ACC112 (cell line): ENCODE measurements around the gene EVC.
A peak's percentile ranks its signal among the peaks of the same experiment; 100 is the strongest.

Source experiments
- H2AFZ ChIP-seq: fragments of 200-600 bp; sonication (generic); one replicate; pipeline ENCODE4 v1.6.0; 2017; ENCODE audit warnings: antibody characterized with exemption, low read length; ENCODE audit not compliant: unreplicated experiment
- H3K27ac ChIP-seq: fragments of 200-600 bp; sonication (generic); 2 replicates; pipeline ENCODE4 v1.5.1; 2014; ENCODE audit warnings: low read depth, mild to moderate bottlenecking, antibody characterized with exemption, low read length, moderate library complexity
- H3K27me3 ChIP-seq: fragments of 200-600 bp; sonication (generic); 2 replicates; pipeline ENCODE4 v1.6.1; 2014; ENCODE audit warnings: mild to moderate bottlenecking, antibody characterized with exemption, low read length, moderate library complexity, mixed read lengths; ENCODE audit not compliant: insufficient read depth
- H3K36me3 ChIP-seq: fragments of 200-600 bp; sonication (generic); 2 replicates; pipeline ENCODE4 v1.6.1; 2016; ENCODE audit warnings: mild to moderate bottlenecking, antibody characterized with exemption, low read length, moderate library complexity, mixed read lengths; ENCODE audit not compliant: insufficient read depth
- H3K4me1 ChIP-seq: fragments of 200-600 bp; sonication (generic); one replicate; pipeline ENCODE4 v1.6.1; 2016; ENCODE audit warnings: low read length, mixed read lengths; ENCODE audit not compliant: insufficient read depth, unreplicated experiment, control insufficient read depth
- H3K4me3 ChIP-seq: fragments of 200-600 bp; sonication (generic); 2 replicates; pipeline ENCODE4 v1.5.1; 2014; ENCODE audit warnings: mild to moderate bottlenecking, low read depth, low read length
- H3K79me2 ChIP-seq: fragments of 200-600 bp; sonication (generic); one replicate; pipeline ENCODE4 v1.6.0; 2016; ENCODE audit warnings: low read length; ENCODE audit not compliant: control insufficient read depth, unreplicated experiment, insufficient read depth

EVC gene

DNA sequence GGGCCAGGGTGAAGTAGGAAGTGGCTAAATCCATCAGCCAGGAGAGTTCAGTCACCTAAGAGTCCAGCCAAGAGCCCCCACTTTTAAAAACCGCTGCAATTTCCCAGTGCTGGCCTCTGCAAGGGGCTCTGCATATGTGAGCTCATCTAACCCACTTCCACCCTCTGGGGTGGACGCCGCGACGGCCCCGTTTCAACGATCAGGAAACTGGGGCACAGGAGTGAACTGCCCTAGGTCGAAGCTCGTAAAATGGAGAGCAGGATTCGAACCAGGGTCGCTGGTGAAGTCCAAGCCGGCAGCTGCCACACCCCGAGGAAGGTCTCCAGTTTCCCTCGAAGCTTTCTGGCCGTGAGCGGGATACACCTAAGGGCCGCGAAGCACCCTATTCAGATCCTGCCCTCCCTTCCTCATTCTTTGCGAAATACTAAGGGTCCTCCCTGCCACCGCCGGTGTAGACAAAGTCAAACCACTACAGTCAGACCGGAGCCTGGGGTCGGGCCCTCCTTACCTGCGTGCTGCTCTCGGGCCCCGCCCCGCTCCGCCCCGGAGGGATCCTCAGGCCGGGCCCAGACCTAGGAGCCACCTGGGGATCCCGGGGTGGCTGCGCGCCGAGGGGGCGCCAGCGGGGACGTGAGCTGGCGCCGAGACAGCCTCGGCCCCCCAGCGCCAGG lies 3.1 kb upstream of the EVC start:
- Histone ChIP-seq H3K4me1 (peaks cover 43% of the 10 kb centered on the region), H3K27me3 (no peaks in the 10 kb centered on the region), H3K4me3 (peak overlapping the region; percentile 96), H3K27ac (peak overlapping the region; percentile 52; the same call in 1 of the 2 replicates), H3K79me2 (peaks cover 46% of the 10 kb centered on the region), H3K36me3 (peaks cover 10% of the 10 kb centered on the region), H2AFZ (peak overlapping the region; percentile 96)

DNA sequence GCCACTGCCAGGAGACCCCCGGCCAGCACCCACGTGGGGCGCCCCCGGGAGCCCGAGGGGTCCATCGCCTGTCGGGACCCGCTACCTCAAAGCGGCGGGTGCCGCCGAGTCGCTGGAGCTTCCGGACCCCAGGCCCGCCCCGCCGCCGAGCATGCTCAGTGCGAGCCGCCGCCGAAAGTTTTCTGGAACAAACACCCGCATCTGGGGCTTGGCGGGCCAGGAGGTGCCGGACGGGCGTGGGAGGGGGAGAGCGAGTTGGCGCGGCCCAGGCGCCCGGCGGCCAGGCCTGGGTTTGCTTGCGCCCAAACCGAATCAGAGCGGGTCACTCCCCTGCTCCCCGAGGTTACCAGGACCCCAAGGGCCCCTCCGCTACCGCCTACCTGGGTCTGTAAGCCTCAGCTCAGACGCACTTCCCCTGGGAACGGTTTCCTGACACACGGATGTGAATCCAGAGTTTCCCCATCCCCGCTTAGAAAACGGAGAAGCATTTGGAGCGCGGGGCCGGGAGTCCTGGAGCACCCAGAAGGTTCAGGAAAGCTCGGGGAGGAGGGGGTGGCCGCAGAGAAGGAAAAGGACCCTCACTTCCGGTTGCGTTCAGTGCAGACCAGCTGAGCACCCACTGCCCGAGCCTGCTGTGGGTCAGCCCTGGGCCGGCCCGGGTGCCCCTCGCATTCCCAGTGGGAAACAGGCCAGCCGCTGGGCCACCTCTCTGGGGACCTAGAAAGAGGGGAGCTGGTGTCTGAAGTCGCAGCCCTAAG lies 2.4 kb upstream of the EVC start, which contains the start of gene EVC2:
Gene EVC2, minus strand, starts transcription at position 111 of the 758 bp plus-strand sequence. Its CDS starts 46 bp downstream, at position 65.
- H3K36me3 ChIP-seq: peaks cover 6% of the 10 kb centered on the region; the same call in 1 of the 2 replicates
- peak within 1 kb of the TSS; percentile 96 for H3K4me3 ChIP-seq
- H3K27ac ChIP-seq: peak within 1 kb of the TSS; percentile 66
- peaks cover 47% of the 10 kb centered on the region for H3K79me2 ChIP-seq
- peak within 1 kb of the TSS; percentile 96 for H2AFZ ChIP-seq
- H3K27me3 ChIP-seq: no peaks in the 10 kb centered on the region
- H3K4me1 ChIP-seq: peaks cover 45% of the 10 kb centered on the region

DNA sequence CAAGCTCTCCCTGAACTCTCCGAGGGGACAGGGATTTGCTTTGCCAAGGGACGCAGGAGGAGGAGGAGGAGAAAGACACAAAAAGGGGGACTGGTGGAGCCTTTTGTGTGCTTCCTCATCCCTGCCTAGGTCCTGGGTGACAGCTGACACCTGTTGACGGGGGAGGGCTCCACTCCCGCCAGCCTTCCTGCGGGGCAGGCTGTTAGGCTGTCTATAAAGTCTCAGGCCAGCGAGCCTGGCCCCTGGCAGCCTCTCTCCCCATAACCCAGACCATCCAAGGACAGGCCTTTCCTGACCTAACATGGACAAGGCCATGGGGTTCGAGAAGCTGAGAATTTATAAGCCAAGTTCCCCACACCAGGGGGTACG lies 1.8 kb upstream of the EVC start:
- H3K4me1 ChIP-seq: peaks cover 45% of the 10 kb centered on the region
- peak overlapping the region; percentile 96 for H2AFZ ChIP-seq
- H3K4me3 ChIP-seq: peak overlapping the region; percentile 96; the same call in 1 of the 2 replicates

DNA sequence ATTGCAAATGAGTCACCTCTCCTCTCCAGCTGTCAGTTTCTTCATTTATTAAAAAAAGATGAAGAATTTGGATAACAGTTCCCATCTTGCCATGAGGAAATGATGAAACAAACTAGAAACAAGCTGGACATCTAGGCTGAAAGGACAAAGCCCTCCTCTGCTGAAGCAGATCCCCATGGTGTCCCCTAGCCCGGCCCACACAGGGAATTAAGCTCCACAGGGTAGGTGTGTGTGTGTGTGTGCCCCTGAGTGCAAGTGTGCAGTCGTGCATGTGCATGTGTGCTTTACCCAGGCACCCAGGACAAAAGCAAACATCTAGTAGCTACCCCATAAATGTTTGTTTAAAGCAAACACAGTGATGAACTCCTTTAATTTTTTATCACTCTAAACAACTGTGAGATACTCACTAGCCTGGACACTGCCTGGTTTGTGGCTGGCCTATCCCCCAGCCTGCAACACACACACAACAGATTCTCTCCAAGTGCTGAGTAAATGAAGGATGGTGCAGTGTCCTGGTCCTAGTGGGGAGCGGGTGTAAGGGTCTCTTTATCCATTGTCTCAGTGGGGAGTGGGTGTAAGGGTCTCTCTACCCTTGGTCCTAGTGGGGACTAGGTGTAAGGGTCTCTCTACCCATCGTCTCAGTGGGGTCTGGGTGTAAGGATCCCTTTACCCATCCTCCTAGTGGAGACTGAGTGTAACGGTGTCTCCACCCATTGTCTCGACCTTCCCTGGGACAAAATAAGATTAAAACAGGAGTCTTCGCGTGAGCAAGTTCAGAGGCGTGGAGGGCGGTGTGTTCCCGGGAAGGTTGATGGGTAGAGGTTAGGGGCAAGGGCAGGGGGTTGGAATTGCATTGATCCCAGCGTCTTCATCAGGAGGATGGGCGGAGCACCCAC lies 688 bp upstream of the EVC start:
- Histone ChIP-seq H3K4me3 (peak overlapping the region; percentile 81), H3K27ac (peak overlapping the region; percentile 66), H2AFZ (peak overlapping the region; percentile 99)

More for the DNA sequence above, 1.8 kb upstream of the EVC start:
- Histone ChIP-seq H3K27ac (0 out of 2 replicates have a peak overlapping the region, but pooled peaks have one; percentile 66), H3K36me3 (peaks cover 8% of the 10 kb centered on the region), H3K27me3 (no peaks in the 10 kb centered on the region), H3K79me2 (peaks cover 48% of the 10 kb centered on the region)

DNA sequence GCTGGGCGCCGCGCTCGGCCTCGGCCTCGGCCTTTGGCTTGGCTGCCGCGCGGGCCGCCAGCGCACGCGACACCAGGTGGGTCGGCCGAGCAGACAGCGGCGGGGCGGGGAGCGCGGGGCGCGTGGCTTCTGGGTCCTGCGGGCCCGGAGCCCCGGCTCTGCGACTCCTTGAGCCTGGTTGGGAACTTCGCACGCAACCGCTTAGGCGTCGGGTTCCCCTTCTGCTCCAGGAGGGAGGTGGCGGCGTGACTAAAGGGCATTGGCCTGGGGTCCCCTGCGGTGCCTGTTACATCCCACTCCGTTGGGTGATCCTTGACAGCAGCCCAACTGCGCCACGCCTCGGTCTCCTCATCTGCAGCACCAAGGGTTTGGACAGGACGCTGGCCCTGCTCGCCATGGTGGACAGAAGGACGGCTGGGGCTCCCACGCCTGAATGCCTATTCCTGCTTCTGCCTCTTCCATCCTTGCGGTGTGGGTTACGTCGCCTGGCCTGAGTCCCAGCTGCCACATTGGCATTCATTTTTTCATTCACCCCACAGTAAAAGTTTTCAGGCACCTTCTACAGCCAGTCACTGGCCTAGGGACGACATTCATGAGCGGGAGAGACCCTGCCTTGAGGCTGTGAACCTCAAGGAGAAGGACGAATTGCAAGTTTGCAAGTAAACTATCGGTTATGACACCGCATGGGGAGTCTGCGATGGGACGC lies 631 bp downstream of the EVC start:
- Histone ChIP-seq H3K27ac (peak overlapping the region; percentile 66; the same call in 1 of the 2 replicates), H3K79me2 (peaks cover 60% of the 10 kb centered on the region), H3K36me3 (peaks cover 21% of the 10 kb centered on the region)

More for the DNA sequence above, 688 bp upstream of the EVC start:
- no peaks in the 10 kb centered on the region for H3K27me3 ChIP-seq
- peaks cover 42% of the 10 kb centered on the region for H3K4me1 ChIP-seq
- H3K36me3 ChIP-seq: peaks cover 14% of the 10 kb centered on the region
- H3K79me2 ChIP-seq: peaks cover 52% of the 10 kb centered on the region

DNA sequence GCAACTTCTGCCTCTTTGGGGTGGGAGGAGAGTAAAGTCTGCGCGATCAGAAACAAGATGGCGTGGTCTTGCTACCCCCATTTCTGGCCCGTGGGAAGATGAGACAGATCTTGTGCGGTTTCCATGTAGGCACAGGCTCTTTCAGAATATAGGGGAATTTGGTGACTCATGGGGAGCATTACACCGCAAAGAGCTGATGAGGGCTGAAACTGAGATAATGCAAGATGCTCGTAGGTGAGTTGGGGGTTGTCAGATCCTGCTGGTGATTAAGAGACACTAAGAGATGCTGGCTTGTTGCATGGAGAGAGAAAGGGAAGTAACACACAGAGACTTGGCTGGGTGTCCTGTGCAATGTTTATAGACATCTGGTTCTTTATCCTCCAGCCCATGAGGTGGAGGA lies 1.5 kb downstream of the EVC start:
- Histone ChIP-seq H3K4me1 (peaks cover 25% of the 10 kb centered on the region), H3K27ac (peak overlapping the region; percentile 66; the same call in 1 of the 2 replicates), H3K4me3 (peak overlapping the region; percentile 81), H3K27me3 (no peaks in the 10 kb centered on the region), H3K79me2 (peaks cover 60% of the 10 kb centered on the region), H2AFZ (no peak overlapping the region), H3K36me3 (peaks cover 21% of the 10 kb centered on the region)

More for the DNA sequence above, 631 bp downstream of the EVC start:
- peak overlapping the region; percentile 81 for H3K4me3 ChIP-seq
- peaks cover 34% of the 10 kb centered on the region for H3K4me1 ChIP-seq
- H3K27me3 ChIP-seq: no peaks in the 10 kb centered on the region
- no peak overlapping the region for H2AFZ ChIP-seq

DNA sequence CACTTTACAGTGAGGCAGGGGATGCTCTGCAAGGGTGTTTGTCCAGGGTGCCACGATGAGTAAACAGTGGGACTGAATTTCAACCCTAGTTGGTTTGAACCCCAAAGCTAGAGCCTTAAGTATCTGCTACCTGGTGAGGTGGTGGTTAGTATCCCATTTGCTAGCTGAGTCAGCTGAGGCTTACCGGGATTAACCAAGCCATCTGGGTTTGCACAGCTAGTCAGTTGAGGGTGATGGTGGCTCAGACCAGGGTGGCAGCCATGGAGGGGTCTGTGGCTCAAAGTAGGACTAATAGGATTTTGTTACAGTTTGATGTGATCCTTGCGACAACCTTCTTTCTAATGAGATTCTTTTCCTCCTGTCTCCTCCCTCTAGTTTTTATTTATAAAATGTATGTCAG lies 1.9 kb downstream of the EVC start:
- Histone ChIP-seq H3K36me3 (peaks cover 21% of the 10 kb centered on the region), H3K27ac (peak overlapping the region; percentile 66; the same call in 1 of the 2 replicates), H3K27me3 (no peaks in the 10 kb centered on the region), H3K4me1 (peaks cover 25% of the 10 kb centered on the region), H3K4me3 (peak overlapping the region; percentile 81), H2AFZ (no peak overlapping the region), H3K79me2 (peaks cover 61% of the 10 kb centered on the region)

DNA sequence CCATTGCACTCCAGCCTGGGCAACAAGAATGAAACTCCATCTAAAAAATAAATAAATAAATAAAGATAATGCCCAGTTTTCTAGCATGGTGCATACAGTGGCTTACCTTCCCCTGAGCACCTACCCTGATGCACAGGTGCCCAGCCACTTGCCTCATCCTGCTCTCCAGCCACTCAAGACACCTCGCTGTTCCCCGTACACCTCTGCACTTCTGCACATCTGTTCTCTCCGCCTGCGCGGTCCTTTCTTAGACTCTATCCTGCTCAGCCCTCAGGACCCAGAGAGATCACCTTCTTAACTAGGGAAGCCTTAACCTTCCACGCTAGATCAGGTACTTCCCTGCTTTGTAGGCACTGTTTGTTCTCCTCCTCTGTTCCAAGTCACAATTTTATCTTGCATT lies 2.9 kb downstream of the EVC start:
- Histone ChIP-seq H3K27ac (no peak overlapping the region), H3K27me3 (no peaks in the 10 kb centered on the region), H3K4me1 (peaks cover 32% of the 10 kb centered on the region), H2AFZ (no peak overlapping the region), H3K79me2 (peaks cover 68% of the 10 kb centered on the region), H3K36me3 (peaks cover 24% of the 10 kb centered on the region), H3K4me3 (no peak overlapping the region)

DNA sequence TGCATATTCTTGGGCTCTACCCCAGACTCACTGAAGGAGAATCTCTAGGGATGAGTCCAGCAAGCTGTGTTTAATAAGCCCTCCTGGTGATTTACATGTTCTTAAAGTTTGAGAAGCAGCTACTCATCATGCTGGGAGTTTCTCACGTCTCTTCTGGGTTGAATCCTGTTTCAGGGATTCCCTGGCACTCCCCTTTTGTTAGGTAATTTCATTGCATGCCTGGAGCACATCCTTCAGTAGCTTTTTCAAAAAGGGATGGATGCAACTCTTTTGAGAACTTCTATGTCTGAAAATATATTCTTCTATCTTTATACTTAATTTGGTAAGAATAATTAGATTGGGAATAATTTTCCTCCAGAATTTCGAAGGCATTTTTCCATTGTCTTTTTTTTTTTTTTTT lies 4.4 kb downstream of the EVC start:
- H3K4me3 ChIP-seq: no peak overlapping the region
- H3K4me1 ChIP-seq: peaks cover 30% of the 10 kb centered on the region
- no peaks in the 10 kb centered on the region for H3K27me3 ChIP-seq
- no peak overlapping the region for H3K27ac ChIP-seq
- H3K79me2 ChIP-seq: peaks cover 81% of the 10 kb centered on the region
- no peak overlapping the region for H2AFZ ChIP-seq
- peaks cover 24% of the 10 kb centered on the region for H3K36me3 ChIP-seq
